ENCODE measurements around the gene MROH8. TPM values are rescaled to one million over a fixed set of nuclear protein-coding genes. Genes with fewer than 3 reads are reported as not detected.

The MROH8 gene
- total and polyA plus RNA-seq, 2 of the 13 experiments (the other 11 are each of a cell fraction or from before 2014, with no cell fraction given) = 2.6 to 5.5 TPM

DNA sequence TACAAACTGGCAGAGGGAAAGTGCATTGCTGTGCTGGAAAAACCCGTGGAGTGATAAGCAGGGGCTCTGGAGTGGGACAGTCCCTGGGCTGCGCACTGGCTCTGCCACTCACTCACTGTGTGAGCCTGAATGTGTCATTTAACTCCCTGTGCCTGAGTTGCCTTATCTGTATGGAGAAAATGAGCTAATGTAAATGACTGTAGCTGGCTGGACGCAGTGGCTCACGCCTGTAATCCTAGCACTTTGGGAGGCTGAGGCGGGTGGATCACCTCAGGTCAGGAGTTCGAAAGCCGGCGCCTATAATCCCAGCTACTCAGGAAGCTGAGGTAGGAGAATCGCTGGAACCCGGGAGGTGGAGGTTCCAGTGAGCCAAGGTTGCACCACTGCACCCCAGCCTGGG, 18.7 kb downstream of the MROH8 start:
- BruUV-seq (replicated peaks) = no TSS peak
- TF ChIP-seq ZFP1 (CRISPR knock-in tag; IDR thresholded peaks at IDR 0.05) (no peak), ARNT2 (CRISPR knock-in tag; IDR thresholded peaks at IDR 0.05; ENCODE audit: low read depth) (no peak), ZFY (CRISPR knock-in tag; IDR thresholded peaks at IDR 0.05) (no peak), HNF4A (CRISPR knock-in tag; IDR thresholded peaks at IDR 0.05) (no peak), SP1 (IDR thresholded peaks at IDR 0.05) (no peak), SP1 (CRISPR knock-in tag; IDR thresholded peaks at IDR 0.05) (no peak), CHD4 (IDR thresholded peaks at IDR 0.05; ENCODE audit: borderline replicate concordance, low read length) (no peak), THAP7 (CRISPR knock-in tag; IDR thresholded peaks at IDR 0.05) (no peak), MYNN (CRISPR knock-in tag; IDR thresholded peaks at IDR 0.05; ENCODE audit: low read depth) (no peak), BCL3 (CRISPR knock-in tag; IDR thresholded peaks at IDR 0.05) (no peak), CHD2 (IDR thresholded peaks at IDR 0.05; ENCODE audit: low read depth, low read length) (no peak), ZNF780A (CRISPR knock-in tag; IDR thresholded peaks at IDR 0.05) (no peak), XRCC5 (optimal IDR thresholded peaks at IDR 0.05; ENCODE audit: low read length) (no peak), ARID4A (CRISPR knock-in tag; IDR thresholded peaks at IDR 0.05; ENCODE audit: borderline replicate concordance) (no peak), MTF2 (CRISPR knock-in tag; IDR thresholded peaks at IDR 0.05; ENCODE audit: borderline replicate concordance) (no peak), DNMT3B (CRISPR knock-in tag; conservative IDR thresholded peaks at IDR 0.05) (no peak), SMARCC2 (IDR thresholded peaks at IDR 0.05) (no peak), GMEB1 (CRISPR knock-in tag; IDR thresholded peaks at IDR 0.05; ENCODE audit: borderline replicate concordance) (no peak), RAD21 (CRISPR knock-in tag; IDR thresholded peaks at IDR 0.05) (no peak), ZNF7 (CRISPR knock-in tag; IDR thresholded peaks at IDR 0.05) (no peak)

More for the DNA sequence above, 18.7 kb downstream of the MROH8 start:
- Histone ChIP-seq H3K27ac (ENCODE audit: extremely low read length, insufficient read depth, low read length) (no peak overlapping the region), H3K79me2 (ENCODE audit: insufficient read depth, low read length) (no peaks in the 10 kb centered on the region), H4K20me1 (ENCODE audit: insufficient read depth, low read length) (no peaks in the 10 kb centered on the region), H3K4me1 (ENCODE audit: insufficient read depth, low read length) (peaks cover 11% of the 10 kb centered on the region), H3K4me2 (ENCODE audit: low read depth, low read length) (no peak overlapping the region), H3K9me3 (ENCODE audit: low read length) (no peaks in the 10 kb centered on the region), H3K27me3 (ENCODE audit: control insufficient read depth in 1 of 2, insufficient read depth in 2 of 2, low read length in 2 of 2) (no peaks in the 10 kb centered on the region), H3K9ac (ENCODE audit: insufficient read depth, low read depth, low read length) (no peak overlapping the region), H3K36me3 (replicated peaks in 1 of 2; ENCODE audit: control insufficient read depth in 1 of 2, insufficient read depth in 2 of 2, low read length in 2 of 2) (no peaks in the 10 kb centered on the region), H2AFZ (ENCODE audit: low read length) (no peak overlapping the region), H3K4me3 (replicated peaks in 1 of 3; ENCODE audit: insufficient read depth in 1 of 3, low read depth in 2 of 3, low read length in 3 of 3) (no peak overlapping the region)
- WGBS (ENCODE audit: low lambda C conversion rate) = 76% methylated on average over 10 of the region's 10 CpGs
- intact Hi-C loops (cut with micrococcal nuclease; ENCODE audit: unreplicated experiment) (no loop called here), in situ Hi-C loops (cut with HindIII; ENCODE audit: extremely low pct_ligation_motif_present, low pct_unique_long_range_greater_than_20kb) (no loop called here)
- CTCF ChIA-PET (ENCODE audit: low intra/inter-chr PET ratio, low total read pairs) = no interaction called here
- ATAC-seq (peak; percentile 41; the same call in 2 of the 3 replicates), FAIRE-seq (no peak), DNase-seq (ENCODE audit: low spot score) (no peak)
- POLR2A ChIA-PET = no interaction called here

Measured in HepG2 (cell line).